ENCODE measurements around the gene PGPEP1.

- TF ChIP-seq TCF12 (IDR thresholded peaks at IDR 0.05; ENCODE audit: low read depth): no peak
- TF ChIP-seq CEBPB (IDR thresholded peaks at IDR 0.05): no peak
- no peak for TF ChIP-seq TAF1 (IDR thresholded peaks at IDR 0.05; ENCODE audit: low read depth)
- no peak for TF ChIP-seq TEAD4 (IDR thresholded peaks at IDR 0.05)
These were observed 22.6 kb downstream of the PGPEP1 start for GRCh38 chr19:18362934-18363542.
